SH-SY5Y (cell line): Measurements from ENCODE around the gene HRAS.

Source experiments
- GATA2 ChIP-seq: IDR thresholded peaks from 2 replicates; pipeline ENCODE4 v1.6.1; 2011; ENCODE audit warnings: mild to moderate bottlenecking, low read depth, low read length
- GATA3 ChIP-seq: IDR thresholded peaks from 2 replicates; pipeline ENCODE4 v1.6.1; 2011; ENCODE audit warnings: low read depth, mild to moderate bottlenecking, low read length, moderate library complexity

DNA sequence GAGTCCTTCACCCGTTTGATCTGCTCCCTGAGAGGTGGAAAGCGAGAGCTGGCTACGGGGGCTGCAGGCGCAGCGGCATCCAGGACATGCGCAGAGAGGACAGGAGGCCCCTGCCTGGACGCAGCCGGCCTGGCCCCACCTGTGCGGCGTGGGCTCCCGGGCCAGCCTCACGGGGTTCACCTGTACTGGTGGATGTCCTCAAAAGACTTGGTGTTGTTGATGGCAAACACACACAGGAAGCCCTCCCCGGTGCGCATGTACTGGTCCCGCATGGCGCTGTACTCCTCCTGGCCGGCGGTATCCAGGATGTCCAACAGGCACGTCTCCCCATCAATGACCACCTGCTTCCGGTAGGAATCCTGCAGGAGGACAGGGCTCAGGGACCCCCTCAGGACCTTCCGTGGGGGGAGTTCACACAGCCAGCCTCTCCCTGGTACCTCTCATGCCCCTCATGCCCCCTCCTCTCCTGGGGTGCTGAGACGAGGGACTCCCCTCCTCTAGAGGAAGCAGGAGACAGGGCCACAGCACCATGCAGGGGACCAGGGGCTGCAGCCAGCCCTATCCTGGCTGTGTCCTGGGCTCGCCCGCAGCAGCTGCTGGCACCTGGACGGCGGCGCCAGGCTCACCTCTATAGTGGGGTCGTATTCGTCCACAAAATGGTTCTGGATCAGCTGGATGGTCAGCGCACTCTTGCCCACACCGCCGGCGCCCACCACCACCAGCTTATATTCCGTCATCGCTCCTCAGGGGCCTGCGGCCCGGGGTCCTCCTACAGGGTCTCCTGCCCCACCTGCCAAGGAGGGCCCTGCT, 1.6 kb downstream of the HRAS start:
- TF ChIP-seq GATA3 (no peak), GATA2 (no peak)
